CD1c-positive myeloid dendritic cell (primary cell): ENCODE data around the gene OPN3.

Experiments used
- DNase-seq: peaks from one replicate; pipeline ENCODE4 v3.0.0-alpha.2; 2016; ENCODE audit errors: extremely low spot score

Gene OPN3

GRCh38 chr1:241590719-241591118, 49.5 kb downstream of the OPN3 start:
- no peak for DNase-seq

DNA sequence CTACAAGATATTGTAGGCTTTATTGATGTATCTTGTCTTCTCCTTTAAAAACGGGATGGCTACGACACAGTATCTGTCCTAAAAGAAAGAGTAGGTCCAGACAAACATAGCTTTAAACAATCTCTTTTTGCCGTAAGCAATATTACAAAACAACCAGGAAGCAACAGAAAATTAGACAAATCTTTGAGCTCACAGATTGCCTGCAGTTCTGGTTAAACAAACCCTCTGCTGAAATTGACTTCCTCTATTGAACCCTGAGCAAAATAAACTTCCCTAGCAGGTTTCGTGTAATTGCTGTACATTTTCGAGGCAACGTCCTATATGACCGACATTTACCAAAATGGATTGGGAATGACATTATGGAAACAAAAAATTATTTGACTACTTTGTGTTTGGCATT, 50.6 kb downstream of the OPN3 start:
- DNase-seq: peak; percentile 56

GRCh38 chr1:241586905-241587512, 53.2 kb downstream of the OPN3 start:
- DNase-seq: no peak

DNA sequence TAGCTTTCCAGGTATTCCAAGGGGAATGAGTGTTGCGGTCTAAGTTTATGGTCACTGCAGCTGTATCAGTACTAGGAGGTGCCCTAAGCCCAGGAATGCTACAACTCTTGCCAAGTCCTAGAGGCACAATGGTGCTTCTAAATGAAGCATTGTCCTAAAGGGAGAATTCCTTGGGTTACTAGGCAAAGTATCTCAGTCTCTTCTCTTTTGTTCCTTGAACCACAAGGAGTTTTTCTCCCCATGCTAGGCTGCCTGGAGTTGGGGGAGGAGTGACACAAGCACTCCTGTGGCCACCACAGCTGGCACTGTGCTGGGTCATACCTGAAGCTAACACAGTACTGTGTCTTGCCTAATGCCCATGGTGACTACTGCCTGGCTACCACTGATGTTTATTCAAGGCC, 57.2 kb downstream of the OPN3 start:
- no peak for DNase-seq

DNA sequence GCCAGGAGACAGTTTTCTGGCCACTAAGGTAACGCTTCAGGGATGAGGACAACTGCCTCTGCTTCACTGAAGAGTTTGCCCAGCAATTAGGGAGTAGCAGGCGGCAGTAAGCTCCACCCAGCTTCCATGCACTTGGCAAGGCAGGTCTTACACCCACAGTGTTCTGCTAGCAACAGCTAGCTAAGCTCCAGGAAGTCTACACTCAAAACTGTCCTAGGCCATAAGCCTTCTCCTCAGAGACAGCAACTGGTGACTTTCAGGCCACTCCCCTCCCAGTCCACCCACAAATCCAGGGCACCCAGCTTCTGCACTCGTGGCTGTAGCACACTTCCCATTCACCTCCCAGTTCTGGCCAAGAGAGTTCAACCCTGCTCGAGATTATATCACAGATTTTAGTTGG, 60.7 kb downstream of the OPN3 start:
- DNase-seq: peak; percentile 87

DNA sequence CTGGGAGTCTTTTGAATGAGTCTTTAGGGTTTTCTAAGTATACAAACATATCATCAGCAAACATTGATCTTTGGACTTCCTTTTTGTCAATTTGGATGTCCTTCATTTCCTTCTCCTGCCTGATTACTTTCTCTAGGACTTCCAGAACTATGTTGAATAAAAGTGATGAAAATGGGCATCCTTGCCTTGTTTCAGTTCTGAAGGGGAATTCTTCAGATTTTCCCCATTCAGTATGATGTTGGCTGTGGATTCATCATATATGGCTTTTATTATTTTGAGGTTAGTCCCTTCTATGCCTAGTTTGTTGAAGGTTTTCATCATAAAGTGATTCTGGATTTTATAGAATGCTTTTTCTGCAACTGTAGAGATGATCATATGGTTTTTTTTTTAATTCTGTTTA, 66.0 kb downstream of the OPN3 start:
- DNase-seq: no peak

DNA sequence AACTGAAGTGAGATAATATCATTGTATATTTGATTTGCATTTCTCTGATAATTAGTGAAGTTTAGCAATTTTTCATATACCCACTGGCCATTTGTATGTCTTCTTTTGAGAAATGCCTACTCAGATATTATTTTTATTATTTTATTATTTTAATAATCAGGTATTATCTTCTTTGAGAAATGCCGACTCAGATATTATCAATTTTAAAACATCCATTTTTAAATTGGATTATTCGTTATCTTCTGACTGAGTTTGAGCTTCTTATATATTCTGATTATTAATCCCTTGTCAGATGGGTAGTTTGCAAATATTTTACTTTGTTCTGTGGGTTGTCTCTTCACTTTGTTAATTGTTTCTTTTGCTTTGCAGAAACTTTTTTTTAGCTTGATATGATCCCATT, 70.3 kb downstream of the OPN3 start:
- no peak for DNase-seq

- DNase-seq: no peak
These were observed 79.4 kb downstream of the OPN3 start for GRCh38 chr1:241560849-241561187.

GRCh38 chr1:241560146-241560848, 79.9 kb downstream of the OPN3 start:
- peak; percentile 26 for DNase-seq

GRCh38 chr1:241557551-241558193, 82.5 kb downstream of the OPN3 start:
- DNase-seq: no peak

DNA sequence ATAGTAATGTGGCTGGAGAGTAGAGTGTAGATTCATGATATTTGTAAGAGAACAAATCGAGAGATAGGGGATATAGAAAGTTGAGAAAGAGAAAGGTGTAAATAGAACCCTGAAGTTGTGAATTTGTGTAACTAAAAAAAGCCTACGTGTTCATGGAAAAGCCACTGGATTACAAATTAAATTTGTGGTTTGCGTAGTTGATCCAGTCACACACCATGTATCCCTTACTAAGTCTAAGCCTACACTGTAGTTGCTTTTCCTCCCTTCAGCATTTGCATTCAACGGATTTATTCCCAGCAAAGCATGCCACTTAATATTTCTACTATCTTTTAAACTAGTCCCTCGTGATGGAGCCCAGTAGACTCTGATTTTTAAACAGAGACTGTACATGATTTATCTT, 83.1 kb downstream of the OPN3 start:
- DNase-seq: no peak

DNA sequence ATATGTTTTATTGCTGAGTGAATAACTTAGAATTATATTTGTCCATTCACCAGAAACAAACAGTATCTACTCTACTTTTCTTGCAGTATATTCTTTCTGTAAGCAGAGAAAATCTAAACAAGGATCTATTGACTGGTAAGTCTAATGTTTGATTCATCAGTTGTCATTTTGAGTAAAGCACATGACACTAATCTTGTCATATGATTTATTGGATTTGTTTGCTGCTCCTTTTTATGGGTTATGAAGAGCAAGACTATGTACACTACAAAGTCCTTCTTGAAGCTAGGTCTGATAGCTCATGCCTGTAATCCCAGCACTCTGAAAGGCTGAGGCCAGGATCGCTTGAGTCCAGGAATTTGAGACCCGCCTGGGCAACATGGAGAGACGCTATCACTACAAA, 84.6 kb downstream of the OPN3 start:
- DNase-seq: no peak

DNA sequence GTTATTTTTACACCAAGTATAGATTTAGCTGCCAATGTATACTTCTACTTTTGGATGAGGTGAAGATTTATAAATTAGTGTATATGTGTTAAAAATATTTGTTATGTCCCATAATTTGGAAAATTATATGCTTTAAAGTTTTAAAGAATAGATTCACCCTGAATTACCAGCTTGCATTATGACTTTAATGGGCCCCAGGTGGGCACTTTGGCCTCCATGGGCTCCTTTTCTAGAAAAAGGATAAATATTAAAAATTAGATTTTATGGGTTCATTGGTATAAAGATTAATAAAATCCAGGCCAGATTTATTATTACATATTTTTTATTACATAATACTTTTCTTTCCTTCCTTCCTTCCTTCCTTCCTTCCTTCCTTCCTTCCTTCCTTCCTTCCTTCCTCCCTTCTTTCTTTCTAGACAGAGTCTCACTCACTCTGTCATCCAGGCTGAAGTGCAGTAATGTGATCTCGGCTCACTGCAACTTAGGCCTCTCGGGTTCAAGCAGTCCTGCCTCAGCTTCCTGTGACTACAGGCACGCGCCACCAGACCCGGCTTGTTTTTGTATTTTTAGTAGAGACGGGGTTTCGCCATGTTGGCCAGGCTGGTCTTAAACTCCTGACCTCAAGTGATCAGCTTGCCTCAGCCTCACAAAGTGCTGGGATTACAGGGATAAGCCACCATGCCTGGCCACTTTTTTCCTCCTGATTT, 86.1 kb downstream of the OPN3 start:
- DNase-seq: no peak

GRCh38 chr1:241551759-241552638, 88.2 kb downstream of the OPN3 start:
- DNase-seq: peak; percentile 96

- no peak for DNase-seq
These were observed 89.9 kb downstream of the OPN3 start for GRCh38 chr1:241550318-241550717.

GRCh38 chr1:241548008-241548407, 92.2 kb downstream of the OPN3 start:
- DNase-seq: no peak
